Measurements from ENCODE around the gene EHD3.

GRCh38 chr2:31255911-31256571 is 22.1 kb downstream of the EHD3 start:
- TF ChIP-seq POLR2A (IDR thresholded peaks at IDR 0.05; ENCODE audit: control extremely low read depth in 1 of 2, low read depth in 2 of 2, low read length in 2 of 2) (no peak), RNF2 (IDR thresholded peaks at IDR 0.05; ENCODE audit: borderline replicate concordance, low read depth, low read length, missing control alignments, poor library complexity, severe bottlenecking) (no peak), CTCF (IDR thresholded peaks at IDR 0.05; ENCODE audit: control extremely low read depth in 1 of 3, insufficient read depth in 1 of 3, low read depth in 1 of 3, low read length in 3 of 3) (no peak), CREB1 (IDR thresholded peaks at IDR 0.05) (no peak), EP300 (IDR thresholded peaks at IDR 0.05; ENCODE audit: borderline replicate concordance in 1 of 2, low read depth in 2 of 2, low read length in 2 of 2) (no peak), CEBPB (IDR thresholded peaks at IDR 0.05; ENCODE audit: low read depth, low read length) (no peak), KDM1A (IDR thresholded peaks at IDR 0.05; ENCODE audit: borderline replicate concordance, low read length) (no peak), CBX8 (IDR thresholded peaks at IDR 0.05; ENCODE audit: borderline replicate concordance, low read depth, low read length) (no peak), ATF2 (IDR thresholded peaks at IDR 0.05; ENCODE audit: low read length) (no peak), SIN3A (conservative IDR thresholded peaks at IDR 0.05 in 1 of 2, IDR thresholded peaks at IDR 0.05 in 1 of 2; ENCODE audit: low read depth in 1 of 2, low read length in 2 of 2) (no peak), RAD21 (IDR thresholded peaks at IDR 0.05 in 1 of 2, conservative IDR thresholded peaks at IDR 0.05 in 1 of 2; ENCODE audit: low read depth in 2 of 2, low read length in 2 of 2) (no peak), POLR2AphosphoS5 (IDR thresholded peaks at IDR 0.05; ENCODE audit: low read depth, low read length) (no peak), SUZ12 (IDR thresholded peaks at IDR 0.05; ENCODE audit: low read length) (no peak)

Measured in H1 (cell line).